Body of pancreas (tissue), 4 donors: Measurements from ENCODE around the gene NCAPD2. TPM values are rescaled to one million over a fixed set of nuclear protein-coding genes. Genes with fewer than 3 reads are reported as not detected.
A peak's percentile ranks its signal among the peaks of the same experiment; 100 is the strongest.

Source experiments
- ATAC-seq: fragments of 150-250 bp; one replicate; pipeline ENCODE4 v1.9.1; 2016
- DNase-seq, 4 donors: peaks; one replicate each; pipeline ENCODE4 v3.0.0-alpha.2; 2019
- H3K27ac ChIP-seq, 4 donors: fragments of 200-600 bp; sonication (generic); 1 replicate in 3 of 4; 2 replicates in 1 of 4; pipeline versions ENCODE4 v1.5.1 to v1.6.1; 2016 to 2019; ENCODE audit warnings: mild to moderate bottlenecking in 1 of 4, mixed read lengths in 1 of 4, moderate library complexity in 1 of 4
- H3K27me3 ChIP-seq, 2 donors: fragments of 200-600 bp; sonication (generic); one replicate each; pipeline ENCODE4 v1.6.0; 2016; ENCODE audit warnings: mild to moderate bottlenecking in 1 of 2
- H3K36me3 ChIP-seq, 2 donors: fragments of 200-600 bp; sonication (generic); replicated peaks in 1 of 2; 2 replicates each; pipeline ENCODE4 v1.5.1; 2016; ENCODE audit warnings: low read depth in 2 of 2; ENCODE audit not compliant: insufficient read depth in 1 of 2
- H3K4me1 ChIP-seq: fragments of 200-600 bp; sonication (generic); one replicate; pipeline ENCODE4 v1.6.0; 2016
- H3K4me3 ChIP-seq, 2 donors: fragments of 200-600 bp; sonication (generic); 1 replicate in 1 of 2; 2 replicates in 1 of 2; pipeline ENCODE4 v1.5.1; 2016 to 2019
- H3K9me3 ChIP-seq, 3 donors: fragments of 200-600 bp; sonication (generic); 1 replicate in 2 of 3; 2 replicates in 1 of 3; pipeline ENCODE4 v1.5.1; 2016
- POLR2A ChIP-seq, 3 donors: fragments of 450-650 bp; IDR thresholded peaks; one replicate each; pipeline ENCODE4 v1.6.1; 2016; ENCODE audit warnings: antibody characterized with exemption in 3 of 3, mild to moderate bottlenecking in 2 of 3
- WGBS, 2 donors: methylation state at CpG; one replicate each; pipeline ENCODE4 v1.1.5; 2017; 5-methylcytosine and 5-hydroxymethylcytosine counted together
- intact Hi-C: fragments of 100-400 bp; cut with DNase I; formaldehyde crosslinking; loops from one replicate; pipeline ENCODE4 v1.15.1; 2023
- total RNA-seq, 2 donors: library from RNA; depleted of rRNA; stranded (reverse); fragments of >200 nt; gene quantifications; one replicate each; pipeline ENCODE4 v1.1.0, GENCODE V29; 2016
- TF ChIP-seq, protein P1 (sequence below), 7 experiments: fragments of 450-650 bp in 4 of 7; fragments of 200-600 bp in 3 of 7; sonication (generic) in 3 of 7; IDR thresholded peaks; one replicate each; pipeline ENCODE4 v1.5.1; 2016 to 2019; ENCODE audit warnings: antibody characterized with exemption in 7 of 7

Gene NCAPD2
- total RNA-seq, 2 donors from 2014 or later, result 9.3 to 46.1 TPM

- Histone ChIP-seq H3K4me1 (peaks cover 9% of the 10 kb centered on the region), H3K4me3 (no peak overlapping the region), H3K36me3 (peaks cover 0 to 18% of the 10 kb centered on the region in 2 donors), H3K27ac (peak overlapping the region in 1 of 4 donors; percentile 39), H3K27me3 (no peaks in the 10 kb centered on the region), H3K9me3 (no peaks in the 10 kb centered on the region)
- intact Hi-C loops, result loop anchor here (5.0 kb wide), 1 partner anchor 114 kb away; no protein-coding TSS in a partner anchor
- WGBS, 2 donors, result 88 to 91% methylated on average over 20 to 26 of the region's 26 CpGs
- ATAC-seq (no peak), DNase-seq (no peak)
- TF ChIP-seq, protein P1, sequence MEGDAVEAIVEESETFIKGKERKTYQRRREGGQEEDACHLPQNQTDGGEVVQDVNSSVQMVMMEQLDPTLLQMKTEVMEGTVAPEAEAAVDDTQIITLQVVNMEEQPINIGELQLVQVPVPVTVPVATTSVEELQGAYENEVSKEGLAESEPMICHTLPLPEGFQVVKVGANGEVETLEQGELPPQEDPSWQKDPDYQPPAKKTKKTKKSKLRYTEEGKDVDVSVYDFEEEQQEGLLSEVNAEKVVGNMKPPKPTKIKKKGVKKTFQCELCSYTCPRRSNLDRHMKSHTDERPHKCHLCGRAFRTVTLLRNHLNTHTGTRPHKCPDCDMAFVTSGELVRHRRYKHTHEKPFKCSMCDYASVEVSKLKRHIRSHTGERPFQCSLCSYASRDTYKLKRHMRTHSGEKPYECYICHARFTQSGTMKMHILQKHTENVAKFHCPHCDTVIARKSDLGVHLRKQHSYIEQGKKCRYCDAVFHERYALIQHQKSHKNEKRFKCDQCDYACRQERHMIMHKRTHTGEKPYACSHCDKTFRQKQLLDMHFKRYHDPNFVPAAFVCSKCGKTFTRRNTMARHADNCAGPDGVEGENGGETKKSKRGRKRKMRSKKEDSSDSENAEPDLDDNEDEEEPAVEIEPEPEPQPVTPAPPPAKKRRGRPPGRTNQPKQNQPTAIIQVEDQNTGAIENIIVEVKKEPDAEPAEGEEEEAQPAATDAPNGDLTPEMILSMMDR (IDR thresholded peaks at IDR 0.05), result no peak
- no peak for TF ChIP-seq POLR2A (IDR thresholded peaks at IDR 0.05)
Observed at GRCh38 chr12:6541371-6542165, 47.7 kb downstream of the NCAPD2 start.

DNA sequence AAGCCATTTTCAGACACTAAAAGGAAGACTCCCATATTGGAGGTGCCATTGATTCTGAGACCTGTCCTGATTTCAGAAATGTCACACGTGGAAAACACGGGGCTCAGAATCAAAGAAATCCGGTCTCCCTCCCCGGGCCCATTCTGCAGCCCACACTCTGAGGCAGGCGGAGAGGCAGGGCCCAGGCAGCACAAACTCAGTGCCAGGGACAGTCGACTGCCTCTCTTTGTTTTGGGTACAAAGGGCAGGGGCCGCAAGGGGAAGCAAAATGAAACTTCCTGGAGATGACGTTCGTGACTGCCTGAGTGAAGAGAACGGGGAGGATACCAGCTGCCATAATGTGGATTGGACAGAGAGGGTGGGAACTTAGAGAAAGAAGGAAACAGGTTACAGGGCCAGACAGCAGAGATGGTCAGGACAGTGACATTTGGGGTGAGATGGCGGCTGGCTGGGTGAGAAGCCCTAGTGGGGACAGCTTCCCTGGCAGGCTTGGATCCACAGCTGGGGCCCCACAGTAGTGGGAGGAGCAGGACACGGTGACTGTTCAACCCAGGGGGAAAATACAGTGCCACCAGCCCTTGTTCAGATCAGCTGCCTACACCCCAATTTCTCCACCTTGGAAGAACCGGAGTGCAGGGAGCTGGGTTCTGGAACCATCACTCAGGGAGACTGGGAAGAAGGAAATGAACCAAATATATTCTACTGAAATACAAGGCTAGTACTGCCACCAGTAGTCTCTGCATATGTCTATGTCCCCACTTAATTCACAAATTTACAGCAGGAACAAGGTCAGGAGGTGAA, 48.5 kb downstream of the NCAPD2 start:
- H3K27ac ChIP-seq, result no peak overlapping the region
- WGBS, 2 donors, result 72 to 93% methylated on average over 13 of the region's 13 CpGs
- H3K4me1 ChIP-seq, result peaks cover 5% of the 10 kb centered on the region

GRCh38 chr12:6546016-6546415, 52.1 kb downstream of the NCAPD2 start:
- H3K9me3 ChIP-seq, result no peaks in the 10 kb centered on the region
- intact Hi-C loops, result no loop called here
- H3K27ac ChIP-seq, result no peak overlapping the region
- WGBS, 2 donors, result 83 to 87% methylated on average over 10 of the region's 10 CpGs
- peaks cover 0 to 3% of the 10 kb centered on the region in 2 donors for H3K36me3 ChIP-seq
- no peaks in the 10 kb centered on the region for H3K27me3 ChIP-seq
- DNase-seq (no peak), ATAC-seq (no peak)
- no peaks in the 10 kb centered on the region for H3K4me1 ChIP-seq
- TF ChIP-seq, protein P1 (IDR thresholded peaks at IDR 0.05), result no peak
- no peak for TF ChIP-seq POLR2A (IDR thresholded peaks at IDR 0.05)
- H3K4me3 ChIP-seq, result no peak overlapping the region

More for the DNA sequence above, 48.5 kb downstream of the NCAPD2 start:
- DNase-seq (no peak), ATAC-seq (no peak)
- peaks cover 0 to 12% of the 10 kb centered on the region in 2 donors for H3K36me3 ChIP-seq
- H3K27me3 ChIP-seq, result no peaks in the 10 kb centered on the region
- H3K9me3 ChIP-seq, result no peaks in the 10 kb centered on the region
- H3K4me3 ChIP-seq, result no peak overlapping the region
- TF ChIP-seq POLR2A (IDR thresholded peaks at IDR 0.05), result no peak
- TF ChIP-seq, protein P1 (IDR thresholded peaks at IDR 0.05), result no peak
- intact Hi-C loops, result loop anchor here (5.0 kb wide), 1 partner anchor 115 kb away; no protein-coding TSS in a partner anchor

- TF ChIP-seq POLR2A (IDR thresholded peaks at IDR 0.05), result no peak
- TF ChIP-seq, protein P1 (IDR thresholded peaks at IDR 0.05), result no peak
- Histone ChIP-seq H3K27ac (peak overlapping the region in 1 of 4 donors; percentile 42), H3K27me3 (no peaks in the 10 kb centered on the region), H3K9me3 (no peaks in the 10 kb centered on the region), H3K36me3 (peaks cover 0 to 3% of the 10 kb centered on the region in 2 donors), H3K4me3 (no peak overlapping the region), H3K4me1 (peaks cover 7% of the 10 kb centered on the region)
- ATAC-seq (no peak), DNase-seq (no peak)
- WGBS, 2 donors, result 83 to 90% methylated on average over 1 of the region's 1 CpG
- intact Hi-C loops, result no loop called here
Observed at GRCh38 chr12:6547566-6547965, 53.7 kb downstream of the NCAPD2 start.
